ENCODE results near the gene NR2F1-AS1. TPM values are rescaled to one million over a fixed set of nuclear protein-coding genes. Genes with fewer than 3 reads are reported as not detected.

NR2F1-AS1 gene
- total RNA-seq, 1 donor from 2014 or later, result not detected

DNA sequence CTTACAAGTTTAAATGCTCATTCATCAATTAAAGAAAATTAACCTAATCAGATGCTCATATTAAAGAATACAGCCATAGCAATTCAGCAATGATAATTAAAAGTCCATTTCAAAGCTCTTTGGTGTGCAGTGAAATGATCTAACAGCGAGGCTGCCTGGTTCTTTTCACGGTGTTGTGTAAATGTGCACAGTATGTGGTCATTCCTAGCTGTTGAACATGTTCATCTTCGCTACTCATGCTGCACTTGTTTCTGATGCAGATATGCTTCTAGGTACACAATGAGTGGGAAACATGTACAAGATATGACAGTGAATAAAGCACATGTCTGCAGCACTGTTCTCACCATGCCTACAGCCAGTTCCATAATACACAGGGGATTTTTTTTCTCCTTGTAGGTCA, 163.5 kb downstream of the NR2F1-AS1 start:
- ATAC-seq (ENCODE audit: low read depth) (no peak), DNase-seq (no peak)
- ChIA-PET CTCF (no interaction called here), POLR2A (no interaction called here)
- H3K4me1 Mint-ChIP-seq, result no peaks in the 10 kb centered on the region
- H3K9me3 Mint-ChIP-seq, result no peaks in the 10 kb centered on the region
- intact Hi-C loops (cut with micrococcal nuclease), result no loop called here
- TF ChIP-seq, protein P1, sequence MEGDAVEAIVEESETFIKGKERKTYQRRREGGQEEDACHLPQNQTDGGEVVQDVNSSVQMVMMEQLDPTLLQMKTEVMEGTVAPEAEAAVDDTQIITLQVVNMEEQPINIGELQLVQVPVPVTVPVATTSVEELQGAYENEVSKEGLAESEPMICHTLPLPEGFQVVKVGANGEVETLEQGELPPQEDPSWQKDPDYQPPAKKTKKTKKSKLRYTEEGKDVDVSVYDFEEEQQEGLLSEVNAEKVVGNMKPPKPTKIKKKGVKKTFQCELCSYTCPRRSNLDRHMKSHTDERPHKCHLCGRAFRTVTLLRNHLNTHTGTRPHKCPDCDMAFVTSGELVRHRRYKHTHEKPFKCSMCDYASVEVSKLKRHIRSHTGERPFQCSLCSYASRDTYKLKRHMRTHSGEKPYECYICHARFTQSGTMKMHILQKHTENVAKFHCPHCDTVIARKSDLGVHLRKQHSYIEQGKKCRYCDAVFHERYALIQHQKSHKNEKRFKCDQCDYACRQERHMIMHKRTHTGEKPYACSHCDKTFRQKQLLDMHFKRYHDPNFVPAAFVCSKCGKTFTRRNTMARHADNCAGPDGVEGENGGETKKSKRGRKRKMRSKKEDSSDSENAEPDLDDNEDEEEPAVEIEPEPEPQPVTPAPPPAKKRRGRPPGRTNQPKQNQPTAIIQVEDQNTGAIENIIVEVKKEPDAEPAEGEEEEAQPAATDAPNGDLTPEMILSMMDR (IDR thresholded peaks at IDR 0.05), result no peak
- no peak overlapping the region for H3K27ac Mint-ChIP-seq
- H3K27me3 Mint-ChIP-seq, result no peaks in the 10 kb centered on the region
- no peak overlapping the region for H3K4me3 Mint-ChIP-seq
- H3K36me3 Mint-ChIP-seq (ENCODE audit: low read depth), result no peaks in the 10 kb centered on the region

DNA sequence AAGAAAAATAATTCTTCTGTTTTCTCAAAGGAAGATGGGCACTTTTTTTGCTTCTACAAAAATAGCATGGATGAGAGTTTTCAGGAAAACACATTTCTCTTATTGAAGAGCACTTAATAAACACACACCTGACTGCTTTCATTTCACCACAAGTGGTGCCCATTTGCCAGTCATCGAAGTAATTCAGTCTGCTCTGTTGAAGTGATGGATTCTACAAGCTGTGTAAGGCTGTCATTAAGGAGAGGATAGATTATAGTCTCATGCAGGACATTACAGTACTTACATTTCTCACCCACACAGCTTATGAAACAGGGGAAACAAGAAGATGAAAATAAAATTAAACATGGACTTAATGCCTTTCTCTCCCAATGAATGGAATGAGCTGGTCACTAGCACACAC, 165.2 kb downstream of the NR2F1-AS1 start:
- H3K36me3 Mint-ChIP-seq (ENCODE audit: low read depth), result no peaks in the 10 kb centered on the region
- ATAC-seq (ENCODE audit: low read depth) (no peak), DNase-seq (no peak)
- intact Hi-C loops (cut with micrococcal nuclease), result no loop called here
- TF ChIP-seq, protein P1 (IDR thresholded peaks at IDR 0.05), result no peak
- ChIA-PET POLR2A (no interaction called here), CTCF (no interaction called here)
- H3K27ac Mint-ChIP-seq, result no peak overlapping the region
- no peaks in the 10 kb centered on the region for H3K4me1 Mint-ChIP-seq
- no peak overlapping the region for H3K4me3 Mint-ChIP-seq
- H3K9me3 Mint-ChIP-seq, result no peaks in the 10 kb centered on the region
- no peaks in the 10 kb centered on the region for H3K27me3 Mint-ChIP-seq

DNA sequence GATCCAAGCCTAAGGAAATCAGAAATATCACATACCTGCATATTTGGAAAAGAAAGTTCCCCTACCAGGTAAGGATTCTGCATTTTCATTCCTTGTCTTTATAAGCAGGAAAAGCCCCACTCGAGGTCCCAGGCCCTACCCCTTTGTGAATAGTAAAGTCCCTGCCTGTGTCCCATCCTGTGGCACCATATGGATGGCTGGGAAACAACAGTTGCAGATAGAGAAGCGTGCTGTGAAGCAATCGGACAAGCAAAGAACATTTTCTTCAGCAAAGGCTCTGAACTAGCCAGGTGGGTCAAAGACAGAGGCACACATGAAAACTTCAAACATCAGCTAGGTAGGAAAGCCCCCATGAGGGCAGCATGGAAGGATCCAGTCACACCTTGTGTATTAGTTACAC, 169.3 kb downstream of the NR2F1-AS1 start:
- TF ChIP-seq, protein P1 (IDR thresholded peaks at IDR 0.05), result no peak
- DNase-seq (no peak), ATAC-seq (ENCODE audit: low read depth) (no peak)
- intact Hi-C loops (cut with micrococcal nuclease), result no loop called here
- CTCF ChIA-PET, result no interaction called here
- Mint-ChIP-seq H3K27ac (no peak overlapping the region), H3K4me3 (no peak overlapping the region), H3K36me3 (ENCODE audit: low read depth) (no peaks in the 10 kb centered on the region), H3K9me3 (no peaks in the 10 kb centered on the region), H3K4me1 (no peaks in the 10 kb centered on the region), H3K27me3 (no peaks in the 10 kb centered on the region)
- POLR2A ChIA-PET, result no interaction called here

- DNase-seq, result no peak
- Mint-ChIP-seq H3K27me3 (no peaks in the 10 kb centered on the region), H3K36me3 (ENCODE audit: low read depth) (no peaks in the 10 kb centered on the region), H3K9me3 (no peaks in the 10 kb centered on the region), H3K4me3 (no peak overlapping the region), H3K27ac (no peak overlapping the region), H3K4me1 (no peaks in the 10 kb centered on the region)
- intact Hi-C loops (cut with micrococcal nuclease), result no loop called here
- ChIA-PET POLR2A (no interaction called here), CTCF (no interaction called here)
- TF ChIP-seq, protein P1 (IDR thresholded peaks at IDR 0.05), result no peak
- no peak for ATAC-seq (ENCODE audit: low read depth)
Measured at GRCh38 chr5:93409691-93410090, 171.3 kb downstream of the NR2F1-AS1 start.

GRCh38 chr5:93407454-93407853, 173.6 kb downstream of the NR2F1-AS1 start:
- Mint-ChIP-seq H3K36me3 (ENCODE audit: low read depth) (no peaks in the 10 kb centered on the region), H3K4me3 (no peak overlapping the region), H3K27me3 (no peaks in the 10 kb centered on the region), H3K27ac (no peak overlapping the region), H3K4me1 (no peaks in the 10 kb centered on the region), H3K9me3 (no peaks in the 10 kb centered on the region)
- CTCF ChIA-PET, result no interaction called here
- ATAC-seq (ENCODE audit: low read depth) (no peak), DNase-seq (no peak)
- intact Hi-C loops (cut with micrococcal nuclease), result no loop called here
- TF ChIP-seq, protein P1 (IDR thresholded peaks at IDR 0.05), result no peak
- POLR2A ChIA-PET, result no interaction called here

Measured in activated B cell treated with CpG ODN at 0.5 μM for 24 hours (primary cell).